ENCODE measurements around the gene TSC22D1.
A peak's percentile ranks its signal among the peaks of the same experiment; 100 is the strongest.
"Not testable (repeated sequence)": the region's sequence is repeated elsewhere in the genome, so short reads cannot be mapped to it uniquely, and the experiment has no call there.

TSC22D1 gene

DNA sequence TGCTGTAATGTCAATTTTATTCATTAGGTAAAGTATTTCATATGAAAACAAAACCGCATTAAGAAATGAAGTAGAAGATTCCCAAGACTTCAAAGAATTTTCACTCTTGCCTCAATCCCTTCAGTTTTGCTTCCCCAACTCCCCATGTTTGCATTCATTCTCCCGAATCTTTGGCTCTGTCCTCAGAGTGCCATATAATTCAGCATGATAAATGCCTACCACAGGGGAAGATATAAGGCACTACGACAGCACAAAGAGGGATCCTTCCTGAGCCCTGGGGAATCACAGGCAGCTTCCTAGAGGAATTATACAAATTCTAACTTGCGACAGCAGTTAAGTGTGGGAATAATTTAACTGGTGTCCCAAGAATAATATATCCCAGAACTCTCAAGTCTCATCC, 68.5 kb downstream of the TSC22D1 start:
- no peak for DNase-seq

DNA sequence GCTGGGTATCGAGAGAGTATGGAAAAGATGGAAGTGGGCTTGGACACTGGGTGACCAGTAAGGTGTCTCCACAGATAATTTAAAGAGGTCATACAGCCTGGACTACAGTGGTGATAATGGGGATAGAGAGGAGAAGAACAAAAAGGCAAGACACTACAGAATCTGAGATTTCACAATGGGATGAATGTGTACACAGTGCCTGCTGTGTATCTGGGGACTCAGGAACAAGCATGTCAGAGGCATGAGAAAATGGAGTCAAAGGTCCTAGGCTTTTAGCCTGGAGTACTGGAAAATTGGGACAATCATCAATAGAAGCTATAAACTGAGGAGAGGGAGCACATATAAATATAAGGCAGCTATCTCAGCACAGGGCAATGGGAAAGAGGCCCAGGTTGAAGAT, 69.4 kb downstream of the TSC22D1 start:
- no peak for DNase-seq

DNA sequence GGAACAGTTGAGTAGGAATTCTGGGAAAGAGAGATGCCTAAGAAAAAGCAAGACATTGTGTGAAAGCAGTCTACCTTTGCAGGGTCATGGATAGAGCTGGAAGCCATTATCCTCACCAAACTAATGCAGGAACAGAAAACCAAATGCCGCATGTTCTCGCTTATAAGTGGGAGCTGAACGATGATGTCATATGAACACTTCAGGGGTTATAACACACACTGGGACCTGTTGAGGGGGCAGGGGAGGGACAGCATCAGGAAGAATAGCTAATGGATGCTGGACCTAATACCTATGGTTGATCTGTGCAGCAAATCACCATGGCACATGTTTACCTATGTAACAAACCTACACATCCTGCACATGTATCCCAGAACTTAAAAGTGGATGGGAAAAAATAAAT, 69.9 kb downstream of the TSC22D1 start:
- DNase-seq: no peak

DNA sequence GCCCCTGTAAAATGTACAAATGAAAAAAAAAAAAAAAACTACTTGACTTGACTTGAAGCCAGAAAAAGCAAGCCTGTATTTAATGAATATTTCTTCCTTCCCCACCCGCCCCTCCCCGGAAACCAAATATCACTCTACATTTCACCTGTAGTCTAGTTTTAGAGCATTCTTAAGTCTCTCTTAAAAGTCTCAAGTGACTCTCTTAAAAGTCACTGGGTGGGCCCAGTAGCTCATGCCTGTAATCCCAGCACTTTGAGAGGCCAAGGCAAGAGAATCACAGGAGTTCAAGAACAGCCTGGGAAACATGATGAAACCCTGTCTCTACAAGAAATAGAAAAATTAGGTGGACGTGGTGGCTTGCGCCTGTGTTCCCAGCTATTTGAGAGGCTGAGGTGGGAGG, 72.0 kb downstream of the TSC22D1 start:
- DNase-seq: no peak

DNA sequence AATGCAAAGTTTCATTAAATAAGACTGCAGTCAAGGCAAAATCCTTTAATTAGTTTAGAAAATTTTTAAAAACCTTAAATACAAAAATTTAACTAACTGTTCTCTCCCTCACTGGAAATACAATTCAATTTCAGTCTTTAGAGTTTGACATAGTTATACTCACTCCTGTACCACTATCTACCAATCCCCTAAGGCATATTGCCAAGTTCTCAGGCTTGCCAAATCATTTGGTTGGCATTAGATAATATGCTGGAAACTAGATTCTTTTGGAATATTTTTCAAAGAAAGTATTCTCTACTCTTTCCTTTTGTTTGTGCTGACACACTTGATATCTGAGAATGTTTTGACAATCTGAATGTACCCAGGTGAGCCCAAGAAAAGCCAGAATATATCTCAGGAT, 77.2 kb downstream of the TSC22D1 start:
- DNase-seq: no peak

DNA sequence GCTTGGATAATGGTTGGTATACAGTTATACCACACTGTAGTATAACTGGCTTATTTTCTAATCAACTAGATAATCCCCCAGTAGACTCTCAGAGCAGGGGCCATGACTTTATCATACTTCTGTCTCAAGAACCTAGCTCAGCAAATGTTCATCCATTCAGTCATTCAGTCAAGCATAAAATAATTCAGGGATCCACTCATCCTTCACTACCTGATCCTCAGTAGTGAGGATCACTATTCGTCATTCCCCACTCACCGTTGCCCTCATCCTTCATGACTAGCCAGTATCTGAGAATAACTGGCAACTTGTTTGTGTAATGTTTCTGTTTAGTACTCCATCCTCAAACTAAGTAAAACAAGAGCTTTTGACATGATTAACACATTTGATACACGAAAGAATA, 77.6 kb downstream of the TSC22D1 start:
- DNase-seq: no peak

DNA sequence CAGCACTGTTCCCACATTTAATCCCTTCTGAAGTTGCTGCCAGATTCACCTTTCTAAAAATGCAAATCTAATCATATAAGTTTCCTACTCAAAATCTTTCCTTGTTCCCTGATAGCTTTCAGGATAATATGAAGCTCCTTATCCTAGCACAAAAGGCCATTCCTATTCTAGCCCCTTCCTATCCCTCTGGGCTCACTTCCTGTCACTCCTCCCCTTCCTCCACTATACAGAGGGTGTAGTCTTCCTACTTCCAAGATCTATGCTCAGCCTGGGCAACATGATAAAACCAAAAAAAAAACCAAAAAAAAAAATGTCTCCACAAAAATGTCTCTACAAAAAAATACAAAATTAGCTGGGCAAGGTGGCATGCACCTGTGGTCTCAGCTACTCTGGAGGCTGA, 78.3 kb downstream of the TSC22D1 start:
- no peak for DNase-seq

DNA sequence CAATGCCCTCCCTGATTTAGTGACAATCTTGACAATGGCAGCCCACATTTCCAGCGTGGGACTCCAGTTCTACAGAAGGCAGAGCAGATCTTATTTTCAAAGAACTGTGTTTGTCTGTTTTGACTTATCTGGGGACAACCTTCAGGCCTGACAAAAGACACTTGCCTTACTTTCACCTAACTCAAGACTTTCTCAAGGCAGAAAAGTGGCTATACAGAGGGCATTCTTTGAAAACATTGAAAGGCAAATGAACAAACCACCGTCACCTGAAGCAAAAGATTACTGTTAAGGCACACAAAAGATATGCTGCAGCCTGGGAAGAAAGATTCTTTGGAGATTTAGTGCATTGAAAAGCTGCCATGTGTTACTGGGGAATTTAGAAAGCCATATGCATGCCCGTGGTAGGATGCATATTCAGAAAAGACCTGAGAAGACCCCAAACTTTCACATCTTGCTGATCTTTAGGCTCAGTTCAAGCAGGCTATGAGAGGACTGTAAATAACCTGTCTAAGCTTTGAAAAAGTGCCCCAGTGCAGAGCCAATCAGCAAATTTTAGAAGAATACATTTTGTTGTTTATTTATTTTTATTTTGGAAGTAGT, 82.8 kb downstream of the TSC22D1 start:
- no peak for DNase-seq

DNA sequence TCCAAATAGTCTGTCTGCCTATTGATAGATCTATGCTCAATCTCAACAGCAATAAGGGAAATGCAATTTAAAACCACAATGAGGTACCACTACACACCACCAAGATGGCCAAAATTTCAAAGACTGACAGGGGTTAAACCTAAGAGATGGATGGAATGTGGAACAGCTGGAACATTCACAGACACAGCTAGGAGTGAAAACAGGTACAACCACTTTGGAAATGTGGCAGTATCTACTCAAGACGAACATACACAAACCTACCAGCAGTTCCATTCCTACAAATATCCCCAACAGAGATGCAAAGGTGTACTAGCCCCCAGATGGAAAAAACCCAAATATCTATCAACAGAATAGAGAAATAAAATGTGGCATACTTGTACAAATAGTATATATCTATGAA, 86.4 kb downstream of the TSC22D1 start:
- no peak for DNase-seq

DNA sequence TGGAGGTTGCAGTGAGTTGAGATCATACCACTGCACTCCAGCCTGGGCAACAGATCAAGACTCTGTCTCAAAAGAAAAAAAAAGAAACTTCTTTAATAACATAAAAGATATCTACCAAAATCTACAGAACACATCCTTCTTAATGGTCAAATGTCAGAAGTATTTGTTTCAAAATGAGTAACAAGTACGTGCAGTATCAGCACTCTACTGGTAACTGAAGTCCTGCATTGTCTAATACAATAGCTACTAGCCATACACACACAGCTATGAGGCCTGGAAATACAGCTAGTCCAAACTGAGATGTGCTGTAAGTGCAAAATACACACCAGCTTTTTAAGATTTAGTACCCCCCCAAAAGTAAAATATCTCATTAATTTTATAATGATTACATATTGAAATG, 88.1 kb downstream of the TSC22D1 start:
- no peak for DNase-seq

DNA sequence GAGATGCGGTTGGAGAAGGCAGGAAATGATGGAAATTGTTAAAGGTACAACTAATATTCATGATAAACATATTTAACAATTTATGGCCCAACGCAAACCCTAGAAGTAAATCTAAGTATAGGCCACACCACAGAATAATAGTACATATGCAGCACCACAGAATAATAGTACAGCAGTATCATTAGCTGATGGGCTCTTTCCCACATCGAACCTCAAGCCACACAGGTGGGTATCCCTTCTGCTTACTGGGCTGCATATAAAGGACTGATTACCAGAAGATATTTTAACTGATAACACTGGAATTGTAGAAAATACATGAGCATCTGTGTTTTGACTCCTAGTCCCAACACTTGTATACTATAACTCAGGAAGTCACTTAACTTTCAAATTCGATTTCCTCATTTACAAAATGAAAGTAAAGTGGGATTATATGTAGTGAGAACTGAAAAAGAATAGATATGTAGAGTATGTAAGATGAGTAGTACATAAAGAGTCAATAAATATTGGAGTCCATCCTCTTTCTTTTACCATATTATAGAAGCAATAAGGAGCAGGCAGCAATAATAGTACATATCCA, 91.5 kb downstream of the TSC22D1 start:
- no peak for DNase-seq

DNA sequence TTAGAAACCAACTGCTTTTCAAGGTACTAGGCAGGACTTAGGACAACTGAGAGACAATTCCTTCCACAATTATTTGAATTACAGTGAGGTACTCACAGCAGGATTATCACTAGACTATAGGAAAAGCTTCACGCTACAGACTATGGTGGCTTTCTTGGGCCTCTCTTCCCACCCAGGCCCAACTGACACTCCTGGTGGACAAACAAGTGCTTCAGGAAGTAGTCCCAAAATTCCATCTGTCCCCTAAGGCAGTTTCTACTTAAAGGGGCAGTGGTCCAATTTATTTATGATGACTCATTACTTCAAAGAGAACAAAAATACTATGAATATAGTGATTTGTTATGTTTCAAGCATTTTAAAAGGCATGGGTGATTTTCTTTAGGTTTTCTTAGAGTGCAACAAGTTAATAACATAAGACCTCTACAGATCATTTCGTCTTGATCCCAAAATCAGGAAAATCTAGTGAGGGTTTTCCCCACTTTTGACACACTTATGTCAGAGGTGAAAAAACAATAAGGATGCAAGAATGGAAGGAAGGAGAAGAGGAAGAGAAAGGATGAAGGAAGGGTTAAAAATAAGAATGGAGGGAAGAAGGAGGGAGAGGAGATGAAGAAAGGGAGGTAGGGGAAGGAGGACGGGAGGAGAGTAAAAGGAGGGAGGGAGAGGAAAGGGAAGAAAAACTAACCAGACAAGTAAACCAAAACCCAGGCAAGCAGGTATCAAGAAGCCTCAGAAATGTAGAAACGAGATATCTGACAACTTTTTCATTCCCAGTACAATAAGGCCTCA, 101.8 kb downstream of the TSC22D1 start:
- no peak for DNase-seq

DNA sequence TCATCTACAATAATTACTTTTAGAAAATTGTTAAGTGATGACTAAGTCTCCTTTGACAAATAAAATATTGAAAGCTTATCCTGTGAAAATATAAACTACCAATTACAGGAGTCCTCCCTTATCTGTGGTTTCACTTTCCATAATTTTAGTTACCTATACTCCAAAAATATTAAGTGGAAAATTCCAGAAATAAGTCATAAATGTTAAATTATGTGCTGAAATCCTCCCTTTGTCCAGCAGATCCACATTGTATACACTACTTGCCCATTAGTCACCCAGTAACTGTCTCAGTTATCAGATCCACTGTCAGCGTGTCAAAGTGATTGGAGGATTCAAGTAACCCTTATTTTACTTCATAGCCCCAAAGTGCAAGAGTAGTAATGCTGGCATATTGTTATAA, 104.4 kb downstream of the TSC22D1 start:
- DNase-seq: no peak

DNA sequence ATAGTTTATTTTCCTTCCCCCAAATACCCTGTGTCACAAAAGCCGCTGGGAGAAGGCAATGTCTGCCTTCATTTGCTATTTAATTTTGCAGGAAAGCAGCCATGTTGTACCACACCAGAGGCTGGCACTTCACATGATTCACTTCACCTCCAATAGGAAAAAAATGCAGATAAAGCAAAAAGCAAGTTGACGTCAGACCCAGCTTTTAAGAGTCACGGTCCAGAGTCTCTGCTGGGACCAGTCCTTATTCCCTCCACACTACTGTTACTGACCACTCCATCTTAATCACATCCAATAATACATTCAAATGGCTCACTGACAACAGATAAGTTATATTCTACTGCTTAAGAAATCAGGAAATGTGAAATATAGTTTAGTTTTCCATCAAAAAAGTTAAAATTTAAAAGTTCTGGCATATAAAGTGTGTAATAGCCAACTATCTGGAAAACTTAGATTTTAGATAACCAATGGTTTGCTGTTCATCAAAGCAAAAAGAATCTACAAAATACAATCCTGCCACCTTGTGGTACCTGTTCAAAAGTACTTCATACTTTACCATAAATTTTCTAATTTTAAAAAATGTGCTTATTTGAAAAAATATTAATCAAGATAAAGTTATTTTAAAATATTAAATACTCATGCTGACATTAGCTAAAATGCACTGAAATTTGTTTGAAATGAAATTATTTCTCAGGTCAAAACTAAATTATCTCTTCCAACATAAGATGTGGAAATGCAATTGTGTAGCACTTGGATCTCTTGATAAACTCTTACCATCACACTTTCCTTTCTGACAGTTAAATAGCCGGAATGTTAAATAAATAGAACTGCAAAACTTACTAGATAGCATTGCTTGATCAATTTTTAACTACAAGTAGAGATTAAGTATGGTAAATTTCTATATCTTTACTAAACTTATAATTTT, 105.2 kb downstream of the TSC22D1 start:
- peak; percentile 42 for DNase-seq

DNA sequence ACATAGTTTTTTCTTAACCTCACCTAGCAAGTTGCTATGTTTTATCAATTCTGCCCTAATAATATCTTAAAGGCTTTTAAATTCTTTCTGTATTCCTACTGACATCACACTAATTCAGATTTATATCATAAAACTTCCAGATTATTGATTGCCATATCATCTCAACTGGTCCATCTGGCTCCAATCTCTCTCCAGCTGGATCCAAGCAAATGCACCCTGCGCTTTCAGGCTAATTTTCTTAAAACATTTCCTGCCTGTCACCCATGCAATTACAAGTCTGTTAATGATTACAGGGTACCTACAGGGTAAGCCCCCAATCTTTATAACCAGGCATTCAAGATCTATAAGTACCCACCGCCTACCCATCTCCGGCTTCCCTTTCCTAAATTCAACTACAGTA, 107.3 kb downstream of the TSC22D1 start:
- DNase-seq: no peak

DNA sequence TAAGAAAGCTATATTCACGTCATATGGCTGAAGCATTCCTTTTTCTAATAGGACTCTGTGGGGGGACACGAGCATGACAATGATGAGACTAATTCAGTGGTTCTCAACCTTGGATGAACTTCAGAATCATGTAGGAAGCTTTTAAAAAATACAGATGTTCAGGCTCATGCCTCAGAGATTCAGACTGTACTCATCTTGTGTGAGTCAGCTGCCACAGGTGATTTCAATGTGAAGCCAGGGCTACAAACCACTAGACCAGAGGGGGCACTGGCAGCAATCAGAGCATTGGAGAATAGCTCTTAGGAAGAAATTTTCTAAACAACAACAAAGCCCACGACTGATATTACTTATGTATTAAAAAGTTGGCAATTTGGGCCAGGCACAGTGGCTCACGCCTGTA, 110.8 kb downstream of the TSC22D1 start:
- no peak for DNase-seq

DNA sequence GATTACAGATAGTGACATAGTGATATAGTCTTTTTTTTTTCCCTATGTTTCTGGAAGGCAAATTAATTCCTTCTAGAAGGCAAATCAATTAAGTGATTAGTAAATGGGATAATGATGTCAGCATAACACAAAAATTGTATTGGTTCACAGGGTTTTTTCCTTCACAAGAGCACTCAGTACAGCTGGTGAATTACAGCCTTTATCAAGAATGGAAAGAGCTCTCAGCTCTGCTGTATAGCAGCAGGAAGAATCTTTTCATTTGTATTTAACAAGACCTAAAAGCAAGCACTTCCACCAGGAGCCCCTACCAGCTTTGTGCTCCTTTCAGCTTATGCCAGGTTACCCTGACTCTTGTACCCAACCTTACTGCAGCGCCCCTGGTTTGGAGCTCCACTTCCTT, 111.7 kb downstream of the TSC22D1 start:
- DNase-seq: no peak

DNA sequence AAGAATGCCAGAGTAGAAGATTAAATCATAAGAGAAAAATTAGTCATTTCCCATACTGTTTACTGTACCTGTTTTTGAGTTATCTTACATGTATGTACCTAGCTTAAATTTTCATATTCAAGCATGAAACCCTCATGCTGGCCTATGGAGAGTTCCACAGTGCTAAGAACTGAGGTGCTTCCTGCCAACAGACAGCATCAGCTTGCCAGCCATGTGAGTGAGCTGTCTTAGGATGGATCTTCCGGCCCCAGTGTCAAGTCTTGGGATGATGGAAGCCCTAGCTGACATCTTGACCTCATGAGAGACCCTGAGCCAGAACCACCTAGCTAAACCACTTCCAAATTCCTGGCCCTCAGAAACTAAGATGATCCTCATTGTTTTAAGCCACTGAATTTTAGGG, 112.4 kb downstream of the TSC22D1 start:
- DNase-seq: no peak

DNA sequence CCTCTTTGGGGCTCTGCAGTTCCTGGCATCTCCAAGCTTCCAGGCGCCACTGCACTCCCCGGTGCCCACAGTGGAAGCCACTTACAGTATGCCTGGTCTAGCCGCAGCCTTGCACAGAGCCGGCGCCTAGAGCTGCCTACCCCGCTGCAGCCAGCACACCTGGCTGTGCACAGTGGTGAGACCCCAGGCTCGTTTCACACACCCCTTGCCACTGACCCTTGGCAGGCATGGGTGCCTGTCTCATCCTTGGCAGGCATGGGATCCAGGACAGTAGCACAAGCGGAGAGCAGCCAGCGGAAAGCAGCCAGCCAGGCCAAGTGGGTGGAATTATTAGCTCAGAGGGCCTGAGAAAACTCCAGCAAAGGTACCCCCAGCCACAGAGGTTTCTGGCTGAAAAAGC, 116.5 kb downstream of the TSC22D1 start:
- DNase-seq: no peak

DNA sequence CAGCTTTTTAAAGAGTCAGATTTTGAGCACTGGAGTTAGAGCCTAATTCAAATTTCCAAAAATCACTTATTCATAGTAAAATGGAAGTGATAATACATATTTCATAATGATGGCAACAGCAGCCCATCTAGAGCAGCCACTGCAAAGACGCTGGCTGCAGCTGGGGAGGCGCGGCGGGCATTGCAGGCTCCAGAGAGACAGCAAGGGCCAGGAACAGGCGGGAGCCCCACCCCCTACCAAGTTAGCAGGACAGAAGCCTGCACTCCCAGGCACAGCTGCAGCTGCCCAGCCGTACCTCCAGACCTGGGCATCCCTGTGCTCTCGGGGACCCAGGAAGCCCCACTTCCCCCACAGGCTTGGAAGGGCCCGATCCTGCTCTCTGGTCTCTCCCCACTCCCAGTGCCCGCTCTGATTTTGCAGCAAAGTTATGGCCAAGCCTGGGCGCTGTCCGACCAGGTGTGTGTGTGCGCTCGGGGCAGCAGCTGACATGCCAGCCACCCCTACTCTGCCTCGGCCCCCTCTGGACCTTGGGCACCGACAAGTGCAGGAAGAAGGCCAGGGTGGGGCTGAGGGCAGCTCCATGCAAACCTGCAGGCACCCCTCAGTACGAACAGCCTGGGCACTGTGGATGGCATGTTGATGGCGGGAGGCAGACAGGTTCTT, 117.7 kb downstream of the TSC22D1 start:
- DNase-seq: no peak

DNA sequence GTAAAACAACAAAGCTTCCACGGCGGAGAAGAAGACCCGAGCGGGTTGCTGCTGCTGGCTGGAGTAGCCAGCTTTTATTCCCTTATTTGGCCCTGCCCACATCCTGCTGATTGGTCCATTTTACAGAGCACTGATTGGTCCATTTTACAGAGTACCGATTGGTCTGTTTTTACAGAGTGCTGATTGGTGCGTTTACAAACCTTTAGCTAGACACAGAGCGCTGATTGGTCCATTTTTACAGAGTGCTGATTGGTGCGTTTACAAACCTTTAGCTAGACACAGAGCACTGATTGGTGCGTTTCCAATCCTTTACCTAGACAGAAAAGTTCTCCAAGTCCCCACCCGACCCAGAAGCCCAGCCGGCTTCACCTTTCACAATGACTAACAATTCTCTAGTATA, 119.9 kb downstream of the TSC22D1 start:
- not testable (repeated sequence) for DNase-seq

DNA sequence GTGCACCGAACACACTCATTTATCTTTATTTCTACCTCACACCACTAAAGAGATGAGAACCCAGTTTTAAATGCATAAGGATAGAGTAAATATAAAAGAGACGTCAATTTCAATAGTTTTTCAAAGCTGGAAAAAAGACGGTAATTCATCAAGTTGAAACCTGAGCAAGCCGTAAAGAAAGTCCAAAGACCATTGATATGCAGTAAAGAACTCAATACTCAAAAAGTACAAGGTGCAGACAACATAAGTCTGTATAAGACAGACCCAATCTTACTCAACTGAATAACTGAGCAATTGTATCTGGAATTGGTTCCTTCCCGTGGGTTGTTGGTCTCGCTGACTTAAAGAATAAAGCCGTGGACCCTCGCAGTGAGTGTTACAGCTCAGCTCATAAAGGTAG, 120.4 kb downstream of the TSC22D1 start:
- DNase-seq: no peak
